Psoas muscle (tissue), 8 donors: ENCODE measurements around the gene CMTM8. TPM values are rescaled to one million over a fixed set of nuclear protein-coding genes. Genes with fewer than 3 reads are reported as not detected.

Experiments used
- ATAC-seq, 4 donors: fragments of 200-7000 bp; cut with Tn5 transposase; one replicate each; pipeline ENCODE4 v1.9.1; 2020; ENCODE audit warnings: moderate library complexity in 3 of 4, mild to moderate bottlenecking in 2 of 4
- DNase-seq, 2 donors: peaks; one replicate each; pipeline ENCODE4 v3.0.0-alpha.2; 2020
- H3K27ac ChIP-seq: fragments of 200-600 bp; one replicate; pipeline ENCODE4 v1.8.0; 2022
- H3K27me3 ChIP-seq, 3 donors: fragments of 200-600 bp in 1 of 3; one replicate each; pipeline versions ENCODE4 v1.6.1 to v1.8.0; 2013 to 2022; ENCODE audit warnings: low read length in 2 of 3, mild to moderate bottlenecking in 2 of 3, moderate library complexity in 1 of 3; ENCODE audit not compliant: insufficient read depth in 3 of 3
- H3K36me3 ChIP-seq, 2 donors: fragments of 200-600 bp in 1 of 2; one replicate each; pipeline versions ENCODE4 v1.6.1 to v1.8.0; 2013 to 2022; ENCODE audit warnings: low read depth in 1 of 2, mild to moderate bottlenecking in 1 of 2, moderate library complexity in 1 of 2; ENCODE audit not compliant: insufficient read depth in 1 of 2
- H3K4me1 ChIP-seq: fragments of 200-600 bp; one replicate; pipeline ENCODE4 v1.8.0; 2022
- H3K4me3 ChIP-seq: fragments of 200-600 bp; one replicate; pipeline ENCODE4 v1.8.0; 2022; ENCODE audit warnings: mild to moderate bottlenecking
- H3K9me3 ChIP-seq: fragments of 200-600 bp; one replicate; pipeline ENCODE4 v1.8.0; 2022
- CTCF ChIP-seq: fragments of 200-600 bp; IDR thresholded peaks from one replicate; pipeline ENCODE4 v1.8.0; 2022; ENCODE audit warnings: antibody characterized with exemption
- WGBS, 3 donors: extraction: QIAGEN DNeasy Blood & Tissue Kit; methylation state at CpG; one replicate each; pipeline versions ENCODE4 v1.1.6 to v1.1.7; 2013; 5-methylcytosine and 5-hydroxymethylcytosine counted together
- intact Hi-C, 2 donors: fragments of 100-400 bp; cut with DNase I; formaldehyde crosslinking; loops; one replicate each; pipeline versions ENCODE4 v1.11.0 to v1.14.2; 2022
- polyA plus RNA-seq, 3 donors: library from polyadenylated mRNA; stranded (reverse); fragments of 200-250 nt; gene quantifications; one replicate each; pipeline ENCODE4 v1.2.3, GENCODE V29; 2013
- total RNA-seq, 4 donors: library from RNA; stranded (reverse); fragmentation: NEBNext Ultra II Directional in 2 of 4; extraction: Animal tissue kit (Norgen Biotek cat#: 25700) in 2 of 4; gene quantifications; one replicate each; pipeline versions ENCODE4 v1.2.1 to v1.2.4, GENCODE V29; 2021 to 2023
- donor health status: healthy with polysubstance abuse.
- donor health status: DM: no; HTN: no; CAD: no; lungs with moderate emphysema.
- donor health status: Bipolar disorder and iron deficiency.
- donor health status: healthy.
- donor health status: DM: yes; HTN: yes; CAD: no.
- donor health status: DM: no; HTN: no; CAD: no.
- donor health status: DM: no; HTN: no; CAD: no.
- donor health status: DM: yes; HTN: yes; CAD: no.

CMTM8 gene
- total and polyA plus RNA-seq, 7 donors, result 0.97 to 4.2 (median 2.0) TPM

- Histone ChIP-seq H3K4me3 (no peak overlapping the region), H3K4me1 (no peaks in the 10 kb centered on the region), H3K27me3 (no peaks in the 10 kb centered on the region), H3K27ac (no peak overlapping the region), H3K36me3 (no peaks in the 10 kb centered on the region), H3K9me3 (no peaks in the 10 kb centered on the region)
- intact Hi-C loops, result no loop called here
- DNase-seq, result no peak
- no peak for TF ChIP-seq CTCF
- no peak for ATAC-seq
- WGBS, 3 donors, result 80% methylated on average over 6 of the region's 6 CpGs
Observed at GRCh38 chr3:32303399-32303747, 64.9 kb downstream of the CMTM8 start.

GRCh38 chr3:32303977-32304881, 65.7 kb downstream of the CMTM8 start:
- H3K4me3 ChIP-seq, result no peak overlapping the region
- WGBS, 3 donors, result 79 to 89% (median 83%) methylated on average over 3 of the region's 3 CpGs
- H3K4me1 ChIP-seq, result no peaks in the 10 kb centered on the region
- H3K27me3 ChIP-seq, result no peaks in the 10 kb centered on the region
- H3K36me3 ChIP-seq, result no peaks in the 10 kb centered on the region
- H3K9me3 ChIP-seq, result no peaks in the 10 kb centered on the region
- H3K27ac ChIP-seq, result no peak overlapping the region
- DNase-seq (no peak), ATAC-seq (no peak)
- intact Hi-C loops, result no loop called here
- no peak for TF ChIP-seq CTCF

GRCh38 chr3:32305361-32305876, 66.9 kb downstream of the CMTM8 start:
- WGBS, 3 donors, result 90 to 94% (median 90%) methylated on average over 2 of the region's 2 CpGs
- Histone ChIP-seq H3K4me3 (no peak overlapping the region), H3K36me3 (no peaks in the 10 kb centered on the region), H3K27me3 (no peaks in the 10 kb centered on the region), H3K27ac (no peak overlapping the region), H3K4me1 (peaks cover 3% of the 10 kb centered on the region), H3K9me3 (no peaks in the 10 kb centered on the region)
- intact Hi-C loops, result no loop called here
- TF ChIP-seq CTCF, result no peak
- ATAC-seq, result no peak
- DNase-seq, result no peak

- no peaks in the 10 kb centered on the region for H3K9me3 ChIP-seq
- no peaks in the 10 kb centered on the region for H3K27me3 ChIP-seq
- 93 to 96% (median 96%) methylated on average over 3 of the region's 3 CpGs for whole genome bisulfite sequencing, 3 donors
- intact Hi-C loops, result no loop called here
- no peaks in the 10 kb centered on the region for H3K36me3 ChIP-seq
- peaks cover 5% of the 10 kb centered on the region for H3K4me1 ChIP-seq
- DNase-seq (no peak), ATAC-seq (no peak)
- H3K4me3 ChIP-seq, result no peak overlapping the region
- no peak overlapping the region for H3K27ac ChIP-seq
- no peak for TF ChIP-seq CTCF
Observed at GRCh38 chr3:32306072-32306471, 67.6 kb downstream of the CMTM8 start.
